ENCODE measurements around the gene KLF3. TPM values are rescaled to one million over a fixed set of nuclear protein-coding genes. Genes with fewer than 3 reads are reported as not detected.

Gene KLF3
- total RNA-seq, 4 donors from 2014 or later, result 169 to 240 (median 223) TPM

DNA sequence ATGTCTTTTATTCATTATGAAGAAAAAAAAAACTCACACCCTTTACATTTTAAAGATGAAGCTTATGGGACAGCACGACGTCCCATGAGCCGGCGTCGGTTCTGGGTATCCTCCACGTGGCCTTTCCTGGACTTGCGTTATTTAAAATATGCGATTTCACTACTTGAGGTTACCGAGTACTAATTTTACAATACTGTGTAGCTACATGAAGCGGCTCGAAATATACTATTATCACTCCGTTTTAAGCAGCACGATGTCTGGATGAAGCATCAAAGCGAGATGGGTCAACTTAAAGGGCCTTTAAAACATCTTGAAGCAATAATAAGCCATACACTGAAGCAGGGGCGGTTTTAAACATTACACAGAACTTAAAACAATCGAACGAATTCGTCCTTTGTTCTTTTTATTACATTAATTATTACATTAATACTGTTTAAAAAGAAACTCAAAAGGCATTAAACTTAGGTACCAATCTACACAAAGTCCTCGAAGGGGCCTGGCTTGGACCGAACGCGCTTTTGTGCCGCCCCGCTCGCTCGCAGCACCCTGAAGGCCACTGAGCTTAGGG lies 1.4 kb upstream of the KLF3 start:
- Histone ChIP-seq H3K36me3 (no peaks in the 10 kb centered on the region), H3K27me3 (no peaks in the 10 kb centered on the region), H3K9me3 (no peaks in the 10 kb centered on the region), H3K27ac (peak overlapping the region; percentile 100), H3K4me1 (peaks cover 10% of the 10 kb centered on the region), H3K4me3 (peak overlapping the region; percentile 99)
- DNase-seq (ENCODE audit: low spot score in 2 of 2), result no peak
- TF ChIP-seq POLR2AphosphoS5 (IDR thresholded peaks at IDR 0.05), result no peak
- TF ChIP-seq POLR2A (IDR thresholded peaks at IDR 0.05), result no peak
- TF ChIP-seq EP300 (IDR thresholded peaks at IDR 0.05), result no peak
- TF ChIP-seq, protein P1, sequence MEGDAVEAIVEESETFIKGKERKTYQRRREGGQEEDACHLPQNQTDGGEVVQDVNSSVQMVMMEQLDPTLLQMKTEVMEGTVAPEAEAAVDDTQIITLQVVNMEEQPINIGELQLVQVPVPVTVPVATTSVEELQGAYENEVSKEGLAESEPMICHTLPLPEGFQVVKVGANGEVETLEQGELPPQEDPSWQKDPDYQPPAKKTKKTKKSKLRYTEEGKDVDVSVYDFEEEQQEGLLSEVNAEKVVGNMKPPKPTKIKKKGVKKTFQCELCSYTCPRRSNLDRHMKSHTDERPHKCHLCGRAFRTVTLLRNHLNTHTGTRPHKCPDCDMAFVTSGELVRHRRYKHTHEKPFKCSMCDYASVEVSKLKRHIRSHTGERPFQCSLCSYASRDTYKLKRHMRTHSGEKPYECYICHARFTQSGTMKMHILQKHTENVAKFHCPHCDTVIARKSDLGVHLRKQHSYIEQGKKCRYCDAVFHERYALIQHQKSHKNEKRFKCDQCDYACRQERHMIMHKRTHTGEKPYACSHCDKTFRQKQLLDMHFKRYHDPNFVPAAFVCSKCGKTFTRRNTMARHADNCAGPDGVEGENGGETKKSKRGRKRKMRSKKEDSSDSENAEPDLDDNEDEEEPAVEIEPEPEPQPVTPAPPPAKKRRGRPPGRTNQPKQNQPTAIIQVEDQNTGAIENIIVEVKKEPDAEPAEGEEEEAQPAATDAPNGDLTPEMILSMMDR (IDR thresholded peaks at IDR 0.05), result no peak
- 52% methylated on average over 26 of the region's 26 CpGs for WGBS

GRCh38 chr4:38663090-38663800 lies 754 bp upstream of the KLF3 start:
- peak; percentile 86 to 92 for DNase-seq (ENCODE audit: low spot score in 2 of 2)
- Histone ChIP-seq H3K27ac (peak overlapping the region; percentile 100), H3K9me3 (no peaks in the 10 kb centered on the region), H3K4me1 (peaks cover 17% of the 10 kb centered on the region), H3K36me3 (no peaks in the 10 kb centered on the region), H3K27me3 (no peaks in the 10 kb centered on the region), H3K4me3 (peak overlapping the region; percentile 99)
- TF ChIP-seq, protein P1 (IDR thresholded peaks at IDR 0.05), result no peak
- peak; percentile 58 to 87 for TF ChIP-seq POLR2A (IDR thresholded peaks at IDR 0.05)
- WGBS, result 6% methylated on average over 35 of the region's 85 CpGs

DNA sequence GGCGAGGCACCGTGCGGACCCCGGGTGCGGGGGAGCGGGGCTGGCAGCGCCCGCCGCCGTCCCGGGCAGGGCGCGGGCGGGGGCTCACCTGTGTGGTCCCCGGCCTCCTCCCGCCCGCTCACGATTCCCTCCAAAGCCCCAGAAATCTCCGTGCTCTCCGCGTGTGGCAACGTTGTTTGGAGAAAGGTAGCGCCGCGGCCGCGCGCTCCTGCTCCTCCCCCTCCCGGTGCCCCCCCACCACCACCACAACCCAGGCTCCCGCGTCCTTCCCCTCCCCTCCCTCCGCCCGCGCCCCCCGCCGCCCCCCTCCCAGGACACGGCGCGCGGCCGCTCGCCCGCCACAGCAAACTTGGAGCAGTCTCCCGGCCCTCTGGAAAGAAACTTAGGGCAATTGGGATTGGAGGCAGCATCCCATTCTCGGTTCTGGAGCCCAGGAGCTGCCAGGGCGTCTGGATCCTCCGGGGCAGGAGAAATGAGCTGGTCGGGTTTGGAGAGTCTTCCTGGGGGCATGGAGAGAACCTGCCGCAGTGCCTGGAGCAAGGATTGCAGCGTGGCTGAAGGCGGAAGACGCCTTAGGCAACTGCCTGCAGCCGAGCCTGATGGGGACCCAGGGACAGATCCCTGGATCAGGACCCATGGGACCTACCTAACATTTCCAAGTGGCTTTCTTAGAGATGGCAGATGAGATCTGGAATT lies 855 bp downstream of the KLF3 start:
- no peak for TF ChIP-seq EP300 (IDR thresholded peaks at IDR 0.05)
- TF ChIP-seq POLR2AphosphoS5 (IDR thresholded peaks at IDR 0.05), result peak in 1 of 3 donors; percentile 17
- Histone ChIP-seq H3K27me3 (no peaks in the 10 kb centered on the region), H3K36me3 (no peaks in the 10 kb centered on the region), H3K9me3 (no peaks in the 10 kb centered on the region), H3K27ac (peak overlapping the region; percentile 100), H3K4me3 (peak overlapping the region; percentile 99), H3K4me1 (peaks cover 31% of the 10 kb centered on the region)
- peak; percentile 83 to 86 for DNase-seq (ENCODE audit: low spot score in 2 of 2)
- WGBS, result 0% methylated on average over 4 of the region's 53 CpGs

DNA sequence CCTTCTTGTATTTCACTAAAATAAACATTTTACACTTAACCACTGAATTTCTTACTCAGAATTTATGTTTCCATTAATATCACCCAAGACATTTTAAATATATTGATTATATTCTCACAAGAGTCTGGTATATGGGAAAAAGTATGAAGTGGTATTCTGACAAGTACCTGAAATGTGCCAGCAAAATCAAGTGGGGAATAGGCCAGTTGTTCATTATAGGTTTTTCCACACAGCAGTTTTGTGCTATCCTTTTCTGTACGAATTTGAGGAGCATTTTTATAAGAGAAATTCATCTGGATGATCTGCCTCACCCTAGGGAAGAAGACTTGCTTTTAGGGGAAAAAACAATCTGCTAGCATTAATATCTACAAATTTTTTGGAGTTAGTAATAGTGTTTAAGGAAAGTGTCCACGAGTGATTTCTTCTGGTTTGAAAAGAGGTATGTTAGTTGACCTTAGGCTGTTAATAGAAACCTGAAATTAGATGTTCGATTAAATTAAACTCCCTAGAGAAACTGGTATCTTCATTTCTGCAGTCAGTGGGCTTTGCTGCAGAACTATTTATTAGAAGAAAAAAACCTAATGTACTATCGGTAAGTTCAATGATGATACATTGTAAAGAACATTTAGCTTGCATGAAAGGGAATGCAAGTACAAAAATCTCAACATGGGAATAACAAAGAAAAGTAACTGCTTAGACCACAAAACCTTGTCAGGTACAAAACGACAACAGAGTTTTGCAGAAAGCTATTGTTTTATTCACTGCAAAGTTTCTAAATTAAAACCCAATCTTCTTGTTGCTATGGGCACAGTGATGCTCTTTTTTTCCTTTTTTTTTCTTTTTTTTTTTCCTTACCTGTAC lies 1.8 kb downstream of the KLF3 start:
- no peaks in the 10 kb centered on the region for H3K27me3 ChIP-seq
- peak overlapping the region; percentile 99 for H3K4me3 ChIP-seq
- H3K4me1 ChIP-seq, result peaks cover 40% of the 10 kb centered on the region
- peak overlapping the region; percentile 100 for H3K27ac ChIP-seq
- no peak for DNase-seq (ENCODE audit: low spot score in 2 of 2)
- TF ChIP-seq, protein P1 (IDR thresholded peaks at IDR 0.05), result no peak
- TF ChIP-seq POLR2AphosphoS5 (IDR thresholded peaks at IDR 0.05), result no peak
- no peak for TF ChIP-seq POLR2A (IDR thresholded peaks at IDR 0.05)
- TF ChIP-seq EP300 (IDR thresholded peaks at IDR 0.05), result no peak
- no peaks in the 10 kb centered on the region for H3K36me3 ChIP-seq
- H3K9me3 ChIP-seq, result no peaks in the 10 kb centered on the region
- 11% methylated on average over 5 of the region's 5 CpGs for WGBS

DNA sequence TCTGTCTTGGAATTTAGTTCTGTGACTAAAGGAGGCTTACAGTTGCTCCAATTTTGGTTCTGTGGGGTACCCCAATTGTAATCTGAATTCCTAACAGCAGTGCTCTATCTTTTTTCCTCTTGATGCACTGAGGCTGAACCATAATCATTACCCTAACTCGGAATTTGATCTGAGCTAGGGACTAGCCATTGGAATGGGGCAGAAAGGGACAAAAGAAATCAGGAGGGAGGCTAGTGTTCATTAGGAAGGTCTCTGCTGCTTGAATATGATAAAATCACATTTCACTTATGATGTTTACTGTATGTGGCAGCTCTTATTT lies 2.7 kb downstream of the KLF3 start:
- H3K27ac ChIP-seq, result peak overlapping the region; percentile 100
- no peaks in the 10 kb centered on the region for H3K36me3 ChIP-seq
- H3K9me3 ChIP-seq, result no peaks in the 10 kb centered on the region
- peaks cover 50% of the 10 kb centered on the region for H3K4me1 ChIP-seq
- DNase-seq (ENCODE audit: low spot score in 2 of 2), result no peak
- peak overlapping the region; percentile 99 for H3K4me3 ChIP-seq
- no peaks in the 10 kb centered on the region for H3K27me3 ChIP-seq
- TF ChIP-seq POLR2A (IDR thresholded peaks at IDR 0.05) (no peak), POLR2AphosphoS5 (IDR thresholded peaks at IDR 0.05) (no peak), EP300 (IDR thresholded peaks at IDR 0.05) (no peak)
- TF ChIP-seq, protein P1 (IDR thresholded peaks at IDR 0.05), result no peak
- 0% methylated on average over 1 of the region's 1 CpG for WGBS
